SU-DHL-6 (cell line): ENCODE measurements around the gene ZNF593OS.

ENCODE experiments used
- H2AFZ ChIP-seq: fragments of 200-600 bp; sonication (generic); 2 replicates; pipeline ENCODE4 v1.6.1; 2014; ENCODE audit warnings: low read depth, mild to moderate bottlenecking, moderate library complexity, mixed read lengths, antibody characterized with exemption, low read length; ENCODE audit not compliant: severe bottlenecking
- H3F3A ChIP-seq: fragments of 200-600 bp; shearing (Covaris generic); 2 replicates; pipeline ENCODE4 v1.6.0; 2016; ENCODE audit warnings: antibody characterized with exemption, mild to moderate bottlenecking; ENCODE audit not compliant: insufficient read depth
- H3K27ac ChIP-seq: fragments of 200-600 bp; sonication (generic); 2 replicates; pipeline ENCODE4 v1.5.1; 2016; ENCODE audit warnings: low read depth, mild to moderate bottlenecking, low read length, moderate library complexity, mixed read lengths
- H3K27me3 ChIP-seq: fragments of 200-600 bp; sonication (generic), shearing (Covaris generic); 2 replicates; pipeline ENCODE4 v1.6.0; 2014; ENCODE audit warnings: mild to moderate bottlenecking, low read length
- H3K36me3 ChIP-seq: fragments of 200-600 bp; sonication (generic); 2 replicates; pipeline ENCODE4 v1.6.1; 2014; ENCODE audit warnings: mild to moderate bottlenecking, low read length, mixed read lengths
- H3K4me2 ChIP-seq: fragments of 300-600, 200-600 bp; shearing (Covaris generic), sonication (generic); 2 replicates; pipeline ENCODE4 v1.6.0; 2014; ENCODE audit warnings: low read length, low read depth, mild to moderate bottlenecking; ENCODE audit not compliant: poor library complexity, severe bottlenecking
- H3K4me3 ChIP-seq: fragments of 200-600 bp; sonication (generic); 2 replicates; pipeline ENCODE4 v1.5.1; 2014; ENCODE audit warnings: antibody characterized with exemption, low read length, mild to moderate bottlenecking, mixed read lengths; ENCODE audit not compliant: insufficient read depth, poor library complexity, severe bottlenecking
- H3K79me2 ChIP-seq: fragments of 200-600 bp; sonication (generic); 2 replicates; pipeline ENCODE4 v1.6.1; 2014; ENCODE audit warnings: mild to moderate bottlenecking, low read length, moderate library complexity; ENCODE audit not compliant: insufficient read depth
- H3K9ac ChIP-seq: fragments of 200-600 bp; sonication (generic); 2 replicates; pipeline ENCODE4 v1.7.0; 2014; ENCODE audit warnings: mild to moderate bottlenecking, low read length
- H3K9me2 ChIP-seq: fragments of 200-600 bp; sonication (generic); replicated peaks from 2 replicates; pipeline ENCODE4 v1.6.1; 2014; ENCODE audit warnings: low read length; ENCODE audit not compliant: insufficient read depth
- H3K9me3 ChIP-seq: fragments of 200-600 bp; sonication (generic); 2 replicates; pipeline ENCODE4 v1.6.1; 2014; ENCODE audit warnings: low read length, mixed read lengths; ENCODE audit not compliant: insufficient read depth
- H4K20me1 ChIP-seq: fragments of 200-600 bp; sonication (generic); 2 replicates; pipeline ENCODE4 v1.6.1; 2014; ENCODE audit warnings: low read depth, mild to moderate bottlenecking, antibody characterized with exemption, low read length, moderate library complexity, mixed read lengths
- EZH2phosphoT487 ChIP-seq: fragments of 200-600 bp; sonication (generic), shearing (Covaris generic); conservative IDR thresholded peaks from 2 replicates; pipeline ENCODE4 v1.6.1; 2018; ENCODE audit warnings: mild to moderate bottlenecking, antibody characterized with exemption, low read length, moderate library complexity, mixed read lengths
- TF ChIP-seq, protein P1 (sequence below): fragments of 200-600 bp; sonication (generic); IDR thresholded peaks from one replicate; pipeline ENCODE4 v1.5.1; 2017; ENCODE audit warnings: antibody characterized with exemption, mild to moderate bottlenecking, low read length, moderate library complexity; ENCODE audit not compliant: insufficient read depth, poor library complexity, severe bottlenecking

The ZNF593OS gene

DNA sequence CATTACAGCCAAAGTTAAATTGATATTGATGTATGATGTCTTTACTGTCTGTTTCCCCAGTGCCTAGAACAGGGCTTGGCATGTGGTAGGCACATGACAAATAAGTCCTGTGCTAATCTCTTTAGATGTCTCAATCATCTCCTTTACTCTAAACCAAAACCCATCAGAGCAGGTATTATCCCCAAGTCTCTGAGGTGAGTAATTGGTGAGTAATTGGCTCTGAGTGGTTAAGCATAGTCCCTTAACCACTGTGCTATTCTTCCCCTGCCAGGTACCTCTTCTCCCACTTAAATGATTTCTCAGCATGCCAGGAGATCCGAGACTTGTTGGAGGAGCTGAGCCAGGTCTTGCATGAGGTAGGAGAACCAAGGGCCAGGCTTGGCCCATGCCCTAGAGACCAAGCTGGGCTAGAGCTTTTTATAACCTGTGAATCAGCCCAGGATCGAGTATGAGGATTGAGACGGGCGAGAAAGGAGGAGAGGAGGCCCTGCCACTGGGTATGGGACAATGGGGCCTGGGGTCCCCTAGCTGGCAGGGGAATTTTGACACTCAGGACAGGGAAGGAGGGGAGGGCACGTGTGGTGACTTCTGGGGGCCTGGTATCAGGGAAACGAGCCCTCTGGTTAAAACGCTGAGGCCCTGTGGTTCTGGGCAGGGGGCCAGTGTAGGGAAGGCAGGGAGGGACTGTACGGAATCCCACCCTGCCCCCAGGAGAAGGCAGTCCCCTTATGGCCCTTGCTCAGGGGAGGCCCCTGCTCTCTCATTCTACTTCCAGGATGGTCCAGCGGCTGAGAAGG lies 10.2 kb upstream of the ZNF593OS start:
- H3F3A ChIP-seq: no peaks in the 10 kb centered on the region
- no peak overlapping the region for H3K4me2 ChIP-seq
- H3K27me3 ChIP-seq: no peaks in the 10 kb centered on the region
- H3K4me3 ChIP-seq: no peak overlapping the region
- no peaks in the 10 kb centered on the region for H4K20me1 ChIP-seq
- H3K9ac ChIP-seq: no peak overlapping the region
- no peak overlapping the region for H3K27ac ChIP-seq
- TF ChIP-seq, protein P1, sequence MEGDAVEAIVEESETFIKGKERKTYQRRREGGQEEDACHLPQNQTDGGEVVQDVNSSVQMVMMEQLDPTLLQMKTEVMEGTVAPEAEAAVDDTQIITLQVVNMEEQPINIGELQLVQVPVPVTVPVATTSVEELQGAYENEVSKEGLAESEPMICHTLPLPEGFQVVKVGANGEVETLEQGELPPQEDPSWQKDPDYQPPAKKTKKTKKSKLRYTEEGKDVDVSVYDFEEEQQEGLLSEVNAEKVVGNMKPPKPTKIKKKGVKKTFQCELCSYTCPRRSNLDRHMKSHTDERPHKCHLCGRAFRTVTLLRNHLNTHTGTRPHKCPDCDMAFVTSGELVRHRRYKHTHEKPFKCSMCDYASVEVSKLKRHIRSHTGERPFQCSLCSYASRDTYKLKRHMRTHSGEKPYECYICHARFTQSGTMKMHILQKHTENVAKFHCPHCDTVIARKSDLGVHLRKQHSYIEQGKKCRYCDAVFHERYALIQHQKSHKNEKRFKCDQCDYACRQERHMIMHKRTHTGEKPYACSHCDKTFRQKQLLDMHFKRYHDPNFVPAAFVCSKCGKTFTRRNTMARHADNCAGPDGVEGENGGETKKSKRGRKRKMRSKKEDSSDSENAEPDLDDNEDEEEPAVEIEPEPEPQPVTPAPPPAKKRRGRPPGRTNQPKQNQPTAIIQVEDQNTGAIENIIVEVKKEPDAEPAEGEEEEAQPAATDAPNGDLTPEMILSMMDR: no peak
- no peak for TF ChIP-seq EZH2phosphoT487
- H3K36me3 ChIP-seq: no peaks in the 10 kb centered on the region
- H3K79me2 ChIP-seq: no peaks in the 10 kb centered on the region
- H2AFZ ChIP-seq: no peak overlapping the region
- no peaks in the 10 kb centered on the region for H3K9me2 ChIP-seq
- no peaks in the 10 kb centered on the region for H3K9me3 ChIP-seq

DNA sequence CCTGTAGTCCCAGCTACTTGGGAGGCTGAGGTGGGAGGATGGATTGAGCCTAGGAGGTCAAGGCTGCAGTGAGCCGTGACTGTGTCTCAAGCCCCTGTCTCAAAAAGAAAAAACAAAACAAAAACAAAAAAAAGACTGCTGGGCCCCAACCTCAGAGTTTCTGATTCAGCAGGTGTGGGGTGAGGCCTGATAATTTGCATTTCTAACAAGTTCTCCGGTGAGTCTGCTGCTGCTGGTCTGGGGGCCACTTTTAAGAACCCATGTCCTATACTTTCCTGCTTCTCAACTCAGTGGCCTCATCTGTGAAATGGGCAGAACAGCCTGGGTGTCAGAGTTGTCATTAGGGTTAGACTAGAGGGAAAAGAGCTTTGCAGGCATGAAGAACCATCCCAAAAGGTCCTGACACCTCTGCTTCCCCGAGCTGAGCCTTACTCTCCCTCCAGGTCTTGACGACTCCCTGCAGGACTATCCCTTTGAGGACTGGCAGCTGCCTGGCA lies 8.4 kb upstream of the ZNF593OS start:
- no peaks in the 10 kb centered on the region for H4K20me1 ChIP-seq
- H3K9me2 ChIP-seq: no peaks in the 10 kb centered on the region
- no peaks in the 10 kb centered on the region for H3K79me2 ChIP-seq
- H3K9ac ChIP-seq: no peak overlapping the region
- H3K4me2 ChIP-seq: no peak overlapping the region
- H3K4me3 ChIP-seq: no peak overlapping the region
- no peak overlapping the region for H3K27ac ChIP-seq
- H3K27me3 ChIP-seq: no peaks in the 10 kb centered on the region
- no peaks in the 10 kb centered on the region for H3F3A ChIP-seq
- no peaks in the 10 kb centered on the region for H3K36me3 ChIP-seq
- TF ChIP-seq, protein P1: no peak
- TF ChIP-seq EZH2phosphoT487: no peak
- H3K9me3 ChIP-seq: no peaks in the 10 kb centered on the region
- no peak overlapping the region for H2AFZ ChIP-seq

DNA sequence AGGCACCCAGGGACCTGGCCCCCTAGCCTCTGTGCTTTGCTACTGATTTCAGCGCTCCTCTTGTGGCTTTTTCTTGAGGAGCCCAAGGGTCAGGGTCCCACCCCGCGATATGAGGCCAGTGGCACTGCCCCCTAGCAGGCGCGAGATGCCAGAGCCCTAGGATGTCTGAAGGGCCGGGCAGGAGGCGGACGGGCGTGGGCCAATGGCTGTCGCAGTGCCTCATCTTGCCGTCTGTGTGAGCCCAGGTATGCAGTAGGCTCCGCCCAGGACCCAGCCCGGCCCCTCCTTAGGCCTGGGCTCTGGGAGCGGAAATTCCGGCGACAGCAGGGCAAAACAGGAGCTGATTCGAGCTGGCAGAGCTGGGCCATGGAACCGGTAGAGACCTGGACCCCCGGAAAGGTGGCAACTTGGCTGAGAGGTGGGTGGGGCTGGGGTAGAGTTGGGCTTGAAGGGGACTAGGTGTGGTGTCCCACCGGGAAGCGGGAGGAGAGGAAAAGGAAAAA lies 5.6 kb upstream of the ZNF593OS start, which contains the start of gene CNKSR1:
CNKSR1 (plus strand) TSS at position 310 of the 503 bp plus-strand sequence; CDS start at position 367, 57 bp downstream.
- no peaks in the 10 kb centered on the region for H3K36me3 ChIP-seq
- H3F3A ChIP-seq: 0 out of 2 replicates have a peak, but pooled peaks cover 6% of the 10 kb centered on the region
- TF ChIP-seq, protein P1: no peak
- no peak for TF ChIP-seq EZH2phosphoT487
- no peaks in the 10 kb centered on the region for H3K9me2 ChIP-seq
- no peak within 1 kb of the TSS for H3K4me2 ChIP-seq
- H2AFZ ChIP-seq: no peak within 1 kb of the TSS
- H3K79me2 ChIP-seq: no peaks in the 10 kb centered on the region
- H4K20me1 ChIP-seq: no peaks in the 10 kb centered on the region
- H3K9me3 ChIP-seq: no peaks in the 10 kb centered on the region
- no peak within 1 kb of the TSS for H3K4me3 ChIP-seq
- H3K9ac ChIP-seq: no peak within 1 kb of the TSS
- H3K27ac ChIP-seq: no peak within 1 kb of the TSS
- H3K27me3 ChIP-seq: no peaks in the 10 kb centered on the region
